NCI-H1930 (cell line): ENCODE results near the gene CHAC1.
A peak's percentile ranks its signal among the peaks of the same experiment; 100 is the strongest.
"Not testable (repeated sequence)": the region's sequence is repeated elsewhere in the genome, so short reads cannot be mapped to it uniquely, and the experiment has no call there.

Experiments
- DNase-seq, 2 experiments: peaks; one replicate each; lab custom pipeline; 2025; lab: John Stamatoyannopoulos, UW

The CHAC1 gene

GRCh38 chr15:40937762-40938535 is 15.3 kb upstream of the CHAC1 start:
- no peak for DNase-seq

- DNase-seq = no peak
Measured at GRCh38 chr15:40938536-40938870, 14.8 kb upstream of the CHAC1 start.

DNA sequence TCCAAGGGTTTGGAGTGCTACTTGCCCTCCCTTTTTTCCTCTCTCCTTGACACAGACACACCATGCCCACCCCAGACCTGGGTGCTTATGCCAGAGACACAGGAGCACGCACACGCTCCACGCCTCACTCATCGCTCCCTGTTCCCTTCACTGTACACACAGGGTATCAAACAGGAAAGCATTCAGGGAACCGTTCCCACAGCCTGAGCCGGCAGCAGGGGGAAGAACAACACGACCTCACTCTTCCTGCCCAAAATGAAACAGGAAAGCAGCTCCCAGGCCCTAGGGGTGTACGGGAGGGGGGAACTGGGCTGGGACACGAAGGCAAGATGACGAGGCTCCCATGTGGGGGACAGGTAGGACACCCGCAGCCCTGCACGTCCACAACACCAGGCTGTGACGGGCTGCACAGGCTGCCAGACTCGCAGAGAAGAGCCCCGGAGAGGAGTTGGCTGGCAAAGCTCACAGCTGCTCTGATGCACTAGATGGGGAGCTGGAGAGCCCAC is 12.9 kb upstream of the CHAC1 start:
- DNase-seq = no peak

DNA sequence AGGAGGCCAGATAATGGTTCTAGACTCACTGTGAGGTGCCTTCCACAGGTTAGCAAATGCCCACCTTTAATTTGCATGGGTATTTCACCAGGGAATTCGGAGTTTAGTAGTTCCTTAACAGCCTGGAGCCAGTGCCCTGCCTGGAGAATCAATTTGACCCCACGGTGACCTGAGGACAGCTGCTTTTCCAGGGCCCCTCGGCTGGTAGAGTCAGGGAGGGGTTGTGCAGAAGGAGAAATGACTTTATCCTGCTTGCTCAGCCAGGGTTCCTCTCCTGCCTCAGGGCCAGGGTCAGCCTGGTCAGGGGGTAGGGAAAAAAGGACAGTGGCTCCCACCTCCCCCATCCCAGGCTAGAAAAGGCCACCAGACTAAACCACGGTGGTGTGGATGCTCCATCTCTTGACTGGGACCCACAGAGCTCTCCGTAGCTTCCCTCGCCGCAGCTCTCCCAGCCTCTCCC is 12.2 kb upstream of the CHAC1 start:
- DNase-seq = no peak

- peak; percentile 40 to 68 for DNase-seq
Measured at GRCh38 chr15:40941528-40942336, 11.5 kb upstream of the CHAC1 start.

DNA sequence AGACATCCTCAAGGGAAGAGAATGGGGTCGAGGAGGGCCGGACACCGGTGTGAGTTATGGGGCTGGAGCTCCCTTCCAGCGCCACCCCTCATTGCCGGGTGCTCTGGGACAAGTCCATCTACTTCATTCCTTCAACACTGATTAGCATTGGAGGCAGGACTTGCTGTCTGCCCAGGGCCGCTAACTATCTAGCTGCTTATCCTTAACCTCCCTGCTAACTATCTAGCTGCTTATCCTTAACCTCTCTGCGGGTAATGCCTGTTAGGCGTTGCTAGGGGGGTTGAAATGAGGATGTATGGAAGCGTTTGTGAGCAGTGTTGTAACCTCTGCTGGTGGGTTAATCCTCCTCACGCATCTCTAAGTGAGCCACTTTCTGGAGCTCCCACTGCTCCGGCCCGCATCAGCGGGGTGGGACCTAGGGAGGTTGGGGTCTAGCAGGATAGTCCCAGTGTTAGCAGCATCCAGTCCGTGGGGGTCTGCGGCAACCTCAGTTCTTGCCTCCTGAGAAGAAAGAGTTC is 10.9 kb upstream of the CHAC1 start:
- DNase-seq = no peak

DNA sequence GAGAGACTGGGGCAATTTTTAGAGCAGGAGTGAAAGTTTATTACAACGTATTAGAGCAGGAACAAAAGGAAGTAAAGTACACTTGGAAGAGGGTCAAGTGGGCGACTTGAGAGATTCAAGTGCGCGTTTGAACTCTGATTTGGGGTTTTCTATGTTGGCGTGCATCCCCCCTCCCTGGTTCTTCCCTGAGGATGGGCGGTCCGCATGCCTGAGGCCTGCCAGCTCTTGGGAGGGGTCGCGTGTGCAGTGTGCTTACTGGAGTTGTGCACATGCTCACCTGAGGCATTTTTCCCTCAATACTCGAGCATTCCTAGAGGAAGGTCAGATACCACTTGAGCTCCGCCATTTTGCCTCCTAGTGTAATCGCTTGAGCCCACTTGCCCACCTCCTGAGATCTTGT is 10.4 kb upstream of the CHAC1 start:
- DNase-seq = no peak

- no peak for DNase-seq
Measured at GRCh38 chr15:40943764-40944365, 9.4 kb upstream of the CHAC1 start.

- peak in 1 of 2 experiments; percentile 38 for DNase-seq
Measured at GRCh38 chr15:40944510-40945296, 8.6 kb upstream of the CHAC1 start.

- no peak for DNase-seq
Measured at GRCh38 chr15:40948706-40949473, 4.4 kb upstream of the CHAC1 start.

DNA sequence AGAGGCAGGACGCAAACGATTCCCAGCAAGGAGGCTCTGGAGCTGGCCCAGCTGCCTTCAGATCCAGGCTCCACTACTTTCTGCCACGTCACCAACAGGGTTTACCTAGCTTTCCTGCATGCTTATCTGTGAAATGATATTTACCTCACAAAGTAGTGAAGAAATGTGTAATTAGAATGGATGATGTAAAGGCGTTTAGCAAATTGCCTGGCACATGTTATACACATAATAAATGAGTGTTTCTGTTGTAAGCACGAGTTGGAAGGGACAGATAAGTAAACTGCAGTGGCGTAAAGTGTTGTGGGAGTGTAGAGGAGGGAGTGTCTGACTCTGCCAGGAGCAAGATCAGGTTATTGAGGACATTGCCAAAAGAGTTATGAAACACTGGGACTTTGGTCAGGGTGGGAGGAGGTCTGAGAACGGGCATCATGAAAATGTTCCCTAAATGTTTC is 3.5 kb upstream of the CHAC1 start:
- DNase-seq = no peak

- DNase-seq = no peak
Measured at GRCh38 chr15:40951764-40952163, 1.5 kb upstream of the CHAC1 start.

DNA sequence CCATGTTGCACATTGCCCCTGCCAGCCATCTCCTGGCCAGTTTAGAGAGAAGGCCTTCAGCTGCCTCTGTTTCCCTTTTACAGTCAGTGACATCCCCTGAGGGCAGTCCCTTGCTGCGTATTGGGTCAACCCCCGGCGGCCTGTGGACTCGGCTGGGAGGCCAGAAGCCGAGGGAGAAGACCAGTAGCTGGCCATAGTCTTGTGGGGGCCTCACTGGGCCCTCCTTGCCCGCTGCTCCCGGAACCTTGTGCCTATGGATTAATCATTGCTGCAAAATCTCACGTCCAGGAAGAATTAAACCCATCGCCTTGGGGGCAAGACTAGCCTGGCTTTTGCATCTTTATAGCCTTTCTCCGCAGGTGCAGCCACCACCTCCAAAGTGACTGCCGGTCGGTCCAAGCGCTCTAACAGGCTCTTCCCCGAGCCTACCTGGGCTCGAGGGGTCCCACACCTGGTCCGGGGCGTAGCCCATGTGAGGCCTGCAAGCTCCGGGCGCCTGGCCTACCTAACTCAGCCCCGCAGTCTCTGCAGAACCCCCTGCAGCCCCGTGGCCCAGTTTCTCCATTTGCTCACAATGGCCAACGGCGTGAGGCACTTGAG is 870 bp upstream of the CHAC1 start:
- DNase-seq = no peak

DNA sequence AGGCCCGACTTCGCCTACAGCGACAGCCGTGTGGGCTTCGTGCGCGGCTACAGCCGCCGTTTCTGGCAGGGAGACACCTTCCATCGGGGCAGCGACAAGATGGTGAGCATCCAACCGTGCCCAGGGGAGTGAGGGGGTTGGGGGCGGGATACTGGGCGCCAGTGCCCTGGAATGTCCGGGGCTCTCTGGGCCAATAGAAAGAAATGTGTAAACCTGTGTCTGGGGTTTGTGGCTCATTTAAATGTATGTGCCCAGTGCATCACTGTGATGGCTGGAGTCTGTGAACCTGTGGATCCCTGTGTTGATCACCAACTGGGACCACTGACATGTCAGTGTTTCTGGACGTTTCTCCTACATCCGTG is 423 bp downstream of the CHAC1 start:
- no peak for DNase-seq

DNA sequence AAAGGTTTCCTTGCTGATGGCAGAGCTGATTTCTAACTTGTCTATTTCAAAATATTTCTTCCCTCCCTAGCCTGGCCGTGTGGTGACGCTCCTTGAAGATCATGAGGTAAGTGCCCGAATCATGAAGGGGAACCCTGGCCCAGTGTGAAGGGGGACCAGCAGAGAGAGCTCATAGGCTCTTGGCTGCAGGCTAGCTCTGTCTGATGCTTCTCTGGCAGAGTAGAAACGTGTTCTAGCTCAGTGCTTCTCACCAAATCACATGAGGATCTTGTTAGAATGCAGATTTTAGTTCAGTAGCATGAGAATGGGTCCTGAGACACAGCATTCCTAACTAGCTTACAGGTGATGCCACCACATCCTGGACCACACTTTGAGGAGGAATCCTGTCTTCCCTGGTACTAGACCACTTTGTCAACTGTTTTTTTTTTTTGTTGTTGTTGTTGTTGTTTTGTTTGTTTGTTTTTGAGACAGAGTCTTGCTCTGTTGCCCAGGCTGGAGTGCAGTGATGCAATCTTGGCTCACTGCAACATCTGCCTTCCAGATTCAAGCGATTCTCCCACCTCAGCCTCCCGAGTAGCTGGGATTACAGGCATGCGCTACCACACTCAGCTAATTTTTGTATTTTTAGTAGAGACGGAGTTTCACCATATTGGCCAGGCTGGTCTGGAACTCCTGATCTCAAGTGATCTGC is 1.0 kb downstream of the CHAC1 start:
- DNase-seq = not testable (repeated sequence)

DNA sequence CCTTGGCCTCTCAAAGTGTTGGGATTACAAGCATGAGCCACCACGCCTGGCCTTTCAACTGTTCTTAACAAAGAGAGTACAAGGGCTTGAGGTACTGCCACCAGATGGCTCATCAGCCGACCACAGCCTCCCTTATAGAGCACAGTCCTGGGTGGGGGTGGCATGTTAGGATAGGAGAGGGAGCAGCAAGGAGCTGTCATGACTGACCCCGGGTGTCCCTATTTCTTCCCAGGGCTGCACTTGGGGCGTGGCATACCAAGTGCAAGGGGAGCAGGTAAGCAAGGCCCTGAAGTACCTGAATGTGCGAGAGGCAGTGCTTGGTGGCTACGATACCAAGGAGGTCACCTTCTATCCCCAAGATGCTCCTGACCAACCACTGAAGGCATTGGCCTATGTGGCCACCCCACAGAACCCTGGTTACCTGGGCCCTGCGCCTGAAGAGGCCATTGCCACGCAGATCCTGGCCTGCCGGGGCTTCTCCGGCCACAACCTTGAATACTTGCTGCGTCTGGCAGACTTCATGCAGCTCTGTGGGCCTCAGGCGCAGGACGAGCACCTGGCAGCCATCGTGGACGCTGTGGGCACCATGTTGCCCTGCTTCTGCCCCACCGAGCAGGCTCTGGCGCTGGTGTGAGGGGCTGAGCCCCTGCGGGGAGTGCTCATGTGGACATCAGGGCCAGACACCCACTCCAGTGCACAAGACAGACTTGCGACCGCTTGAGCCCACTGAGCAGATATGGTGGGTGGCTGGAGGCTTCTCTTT is 2.1 kb downstream of the CHAC1 start:
- DNase-seq = no peak

- no peak for DNase-seq
Measured at GRCh38 chr15:40955930-40956540, 2.8 kb downstream of the CHAC1 start.

DNA sequence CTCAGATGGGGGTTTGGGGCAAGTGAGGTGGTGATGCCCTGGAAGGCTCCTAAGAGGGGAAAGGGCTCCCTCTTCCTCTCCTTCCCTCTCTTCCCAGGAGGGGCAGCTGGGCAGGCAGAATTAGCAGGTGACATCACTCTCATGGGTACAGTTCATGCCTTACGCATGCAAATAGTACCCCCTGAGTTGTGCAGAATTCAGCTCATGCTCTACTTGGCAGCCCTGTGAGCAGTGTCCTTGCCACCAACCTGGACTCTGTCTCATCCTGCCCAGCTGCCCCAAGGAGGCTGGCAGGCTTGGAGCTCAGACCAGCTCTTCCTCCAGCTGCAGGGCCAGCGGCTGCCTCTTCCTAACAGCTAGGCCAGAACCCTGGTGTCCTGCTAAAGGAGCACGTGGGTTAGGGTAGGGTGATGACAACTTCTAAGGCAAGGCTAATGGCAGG is 3.3 kb downstream of the CHAC1 start:
- no peak for DNase-seq
